KG1 (cell line): ENCODE data around the gene BORCS5.

ENCODE experiments used
- DNase-seq: peaks from one replicate; lab custom pipeline; 2025; lab: John Stamatoyannopoulos, UW

BORCS5 gene

GRCh38 chr12:12353807-12354206 is 3.1 kb upstream of the BORCS5 start:
- DNase-seq: no peak

- no peak for DNase-seq
These were observed 397 bp upstream of the BORCS5 start for GRCh38 chr12:12356467-12356895.

GRCh38 chr12:12357719-12358461 is 1.0 kb downstream of the BORCS5 start:
- no peak for DNase-seq

- no peak for DNase-seq
These were observed 1.6 kb downstream of the BORCS5 start for GRCh38 chr12:12358528-12358927.

- DNase-seq: no peak
These were observed 8.0 kb downstream of the BORCS5 start for GRCh38 chr12:12364787-12365445.

- DNase-seq: no peak
These were observed 8.5 kb downstream of the BORCS5 start for GRCh38 chr12:12365446-12365802.

GRCh38 chr12:12365931-12366431 is 9.1 kb downstream of the BORCS5 start:
- no peak for DNase-seq

- no peak for DNase-seq
These were observed 10.0 kb downstream of the BORCS5 start for GRCh38 chr12:12366701-12367481.

GRCh38 chr12:12367482-12367998 is 10.7 kb downstream of the BORCS5 start:
- DNase-seq: no peak

GRCh38 chr12:12372946-12373722 is 16.3 kb downstream of the BORCS5 start:
- DNase-seq: no peak

- DNase-seq: no peak
These were observed 20.0 kb downstream of the BORCS5 start for GRCh38 chr12:12376646-12377448.

- no peak for DNase-seq
These were observed 21.7 kb downstream of the BORCS5 start for GRCh38 chr12:12378616-12379015.

- no peak for DNase-seq
These were observed 23.2 kb downstream of the BORCS5 start for GRCh38 chr12:12379831-12380730.

- no peak for DNase-seq
These were observed 24.2 kb downstream of the BORCS5 start for GRCh38 chr12:12380949-12381593.

- no peak for DNase-seq
These were observed 25.1 kb downstream of the BORCS5 start for GRCh38 chr12:12381982-12382381.

GRCh38 chr12:12384571-12385340 is 27.9 kb downstream of the BORCS5 start:
- DNase-seq: no peak

- no peak for DNase-seq
These were observed 30.6 kb downstream of the BORCS5 start for GRCh38 chr12:12387501-12387900.

GRCh38 chr12:12392413-12392812 is 35.5 kb downstream of the BORCS5 start:
- no peak for DNase-seq
